SU-DHL-6 (cell line): ENCODE measurements around the gene ZNF14.
"Not testable (repeated sequence)": the region's sequence is repeated elsewhere in the genome, so short reads cannot be mapped to it uniquely, and the experiment has no call there.

ENCODE experiments used
- H2AFZ ChIP-seq: fragments of 200-600 bp; sonication (generic); 2 replicates; pipeline ENCODE4 v1.6.1; 2014; ENCODE audit warnings: low read depth, mild to moderate bottlenecking, moderate library complexity, mixed read lengths, antibody characterized with exemption, low read length; ENCODE audit not compliant: severe bottlenecking
- H3F3A ChIP-seq: fragments of 200-600 bp; shearing (Covaris generic); 2 replicates; pipeline ENCODE4 v1.6.0; 2016; ENCODE audit warnings: antibody characterized with exemption, mild to moderate bottlenecking; ENCODE audit not compliant: insufficient read depth
- H3K27ac ChIP-seq: fragments of 200-600 bp; sonication (generic); 2 replicates; pipeline ENCODE4 v1.5.1; 2016; ENCODE audit warnings: low read depth, mild to moderate bottlenecking, low read length, moderate library complexity, mixed read lengths
- H3K27me3 ChIP-seq: fragments of 200-600 bp; sonication (generic), shearing (Covaris generic); 2 replicates; pipeline ENCODE4 v1.6.0; 2014; ENCODE audit warnings: mild to moderate bottlenecking, low read length
- H3K36me3 ChIP-seq: fragments of 200-600 bp; sonication (generic); 2 replicates; pipeline ENCODE4 v1.6.1; 2014; ENCODE audit warnings: mild to moderate bottlenecking, low read length, mixed read lengths
- H3K4me2 ChIP-seq: fragments of 300-600, 200-600 bp; shearing (Covaris generic), sonication (generic); 2 replicates; pipeline ENCODE4 v1.6.0; 2014; ENCODE audit warnings: low read length, low read depth, mild to moderate bottlenecking; ENCODE audit not compliant: poor library complexity, severe bottlenecking
- H3K4me3 ChIP-seq: fragments of 200-600 bp; sonication (generic); 2 replicates; pipeline ENCODE4 v1.5.1; 2014; ENCODE audit warnings: antibody characterized with exemption, low read length, mild to moderate bottlenecking, mixed read lengths; ENCODE audit not compliant: insufficient read depth, poor library complexity, severe bottlenecking
- H3K79me2 ChIP-seq: fragments of 200-600 bp; sonication (generic); 2 replicates; pipeline ENCODE4 v1.6.1; 2014; ENCODE audit warnings: mild to moderate bottlenecking, low read length, moderate library complexity; ENCODE audit not compliant: insufficient read depth
- H3K9ac ChIP-seq: fragments of 200-600 bp; sonication (generic); 2 replicates; pipeline ENCODE4 v1.7.0; 2014; ENCODE audit warnings: mild to moderate bottlenecking, low read length
- H3K9me2 ChIP-seq: fragments of 200-600 bp; sonication (generic); replicated peaks from 2 replicates; pipeline ENCODE4 v1.6.1; 2014; ENCODE audit warnings: low read length; ENCODE audit not compliant: insufficient read depth
- H3K9me3 ChIP-seq: fragments of 200-600 bp; sonication (generic); 2 replicates; pipeline ENCODE4 v1.6.1; 2014; ENCODE audit warnings: low read length, mixed read lengths; ENCODE audit not compliant: insufficient read depth
- H4K20me1 ChIP-seq: fragments of 200-600 bp; sonication (generic); 2 replicates; pipeline ENCODE4 v1.6.1; 2014; ENCODE audit warnings: low read depth, mild to moderate bottlenecking, antibody characterized with exemption, low read length, moderate library complexity, mixed read lengths
- CTCF ChIP-seq: fragments of 200-600 bp; sonication (generic); IDR thresholded peaks from one replicate; pipeline ENCODE4 v1.5.1; 2017; ENCODE audit warnings: antibody characterized with exemption, mild to moderate bottlenecking, low read length, moderate library complexity; ENCODE audit not compliant: insufficient read depth, poor library complexity, severe bottlenecking
- EZH2phosphoT487 ChIP-seq: fragments of 200-600 bp; sonication (generic), shearing (Covaris generic); conservative IDR thresholded peaks from 2 replicates; pipeline ENCODE4 v1.6.1; 2018; ENCODE audit warnings: mild to moderate bottlenecking, antibody characterized with exemption, low read length, moderate library complexity, mixed read lengths

Gene ZNF14

GRCh38 chr19:19686580-19686979, 46.3 kb downstream of the ZNF14 start:
- H3K27ac ChIP-seq: no peak overlapping the region
- no peak overlapping the region for H3K9ac ChIP-seq
- no peaks in the 10 kb centered on the region for H4K20me1 ChIP-seq
- no peaks in the 10 kb centered on the region for H3K9me3 ChIP-seq
- TF ChIP-seq CTCF (no peak), EZH2phosphoT487 (no peak)
- no peak overlapping the region for H2AFZ ChIP-seq
- no peaks in the 10 kb centered on the region for H3K9me2 ChIP-seq
- H3K36me3 ChIP-seq: no peaks in the 10 kb centered on the region
- peaks cover 11% of the 10 kb centered on the region; the same call in 1 of the 2 replicates for H3F3A ChIP-seq
- no peaks in the 10 kb centered on the region for H3K79me2 ChIP-seq
- H3K27me3 ChIP-seq: no peaks in the 10 kb centered on the region
- no peak overlapping the region for H3K4me2 ChIP-seq
- no peak overlapping the region for H3K4me3 ChIP-seq

- not testable (repeated sequence) for H3K79me2 ChIP-seq, H3K9me3 ChIP-seq, H2AFZ ChIP-seq, H4K20me1 ChIP-seq, H3K27ac ChIP-seq, H3K27me3 ChIP-seq, H3K4me2 ChIP-seq, H3K9me2 ChIP-seq, H3K4me3 ChIP-seq, H3K9ac ChIP-seq, H3K36me3 ChIP-seq
- peaks cover 11% of the 10 kb centered on the region; the same call in 1 of the 2 replicates for H3F3A ChIP-seq
These were observed 46.8 kb downstream of the ZNF14 start for GRCh38 chr19:19686119-19686518.

- TF ChIP-seq CTCF: no peak
- no peak for TF ChIP-seq EZH2phosphoT487
- Histone ChIP-seq H3K4me2 (no peak overlapping the region), H2AFZ (no peak overlapping the region), H3K27me3 (no peaks in the 10 kb centered on the region), H3K9me2 (no peaks in the 10 kb centered on the region), H3K9ac (no peak overlapping the region), H3F3A (peaks cover 3% of the 10 kb centered on the region; the same call in 1 of the 2 replicates), H3K36me3 (peaks cover 48% of the 10 kb centered on the region), H3K27ac (no peak overlapping the region), H3K4me3 (no peak overlapping the region), H3K9me3 (no peaks in the 10 kb centered on the region), H3K79me2 (peaks cover 43% of the 10 kb centered on the region), H4K20me1 (no peaks in the 10 kb centered on the region; the same call in 1 of the 2 replicates)
These were observed 53.5 kb downstream of the ZNF14 start for GRCh38 chr19:19679176-19680073.

- Histone ChIP-seq H2AFZ (no peak overlapping the region), H3K9me2 (no peaks in the 10 kb centered on the region), H3K36me3 (peaks cover 53% of the 10 kb centered on the region), H3K27ac (no peak overlapping the region), H4K20me1 (no peaks in the 10 kb centered on the region; the same call in 1 of the 2 replicates), H3K9ac (no peak overlapping the region), H3K9me3 (no peaks in the 10 kb centered on the region), H3K79me2 (peaks cover 60% of the 10 kb centered on the region), H3K4me3 (no peak overlapping the region), H3K4me2 (no peak overlapping the region), H3F3A (peaks cover 3% of the 10 kb centered on the region; the same call in 1 of the 2 replicates), H3K27me3 (no peaks in the 10 kb centered on the region)
- TF ChIP-seq CTCF: no peak
These were observed 55.3 kb downstream of the ZNF14 start for GRCh38 chr19:19677579-19677978.
